ENCODE results near the gene EBF3. TPM values are rescaled to one million over a fixed set of nuclear protein-coding genes. Genes with fewer than 3 reads are reported as not detected.

The EBF3 gene
- total RNA-seq, 1 experiment from 2014 or later: 0.24 TPM

DNA sequence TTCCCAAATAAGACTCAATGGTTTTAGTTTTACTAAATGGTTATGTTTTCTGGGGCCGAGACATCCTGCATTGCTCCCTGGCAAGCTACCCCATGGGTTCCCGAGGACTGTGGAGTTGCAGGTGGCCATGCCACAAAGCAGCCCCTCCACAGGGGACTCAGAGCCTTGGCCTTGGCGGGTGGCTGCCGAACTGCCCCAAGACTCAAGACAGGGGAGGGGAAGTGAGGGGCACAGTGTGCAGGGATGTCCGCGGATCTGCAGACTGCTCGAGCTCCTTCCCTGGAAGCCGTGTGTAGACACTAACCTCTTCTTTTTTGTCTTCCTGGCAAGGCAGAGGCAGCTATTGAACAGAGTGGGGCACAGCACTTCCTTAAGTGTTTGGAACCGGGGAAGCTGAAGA is 154.6 kb downstream of the EBF3 start:
- DNase-seq (ENCODE audit: low spot score): no peak
- in situ Hi-C loops (cut with HindIII; ENCODE audit: low sequenced_read_pairs): no loop called here

DNA sequence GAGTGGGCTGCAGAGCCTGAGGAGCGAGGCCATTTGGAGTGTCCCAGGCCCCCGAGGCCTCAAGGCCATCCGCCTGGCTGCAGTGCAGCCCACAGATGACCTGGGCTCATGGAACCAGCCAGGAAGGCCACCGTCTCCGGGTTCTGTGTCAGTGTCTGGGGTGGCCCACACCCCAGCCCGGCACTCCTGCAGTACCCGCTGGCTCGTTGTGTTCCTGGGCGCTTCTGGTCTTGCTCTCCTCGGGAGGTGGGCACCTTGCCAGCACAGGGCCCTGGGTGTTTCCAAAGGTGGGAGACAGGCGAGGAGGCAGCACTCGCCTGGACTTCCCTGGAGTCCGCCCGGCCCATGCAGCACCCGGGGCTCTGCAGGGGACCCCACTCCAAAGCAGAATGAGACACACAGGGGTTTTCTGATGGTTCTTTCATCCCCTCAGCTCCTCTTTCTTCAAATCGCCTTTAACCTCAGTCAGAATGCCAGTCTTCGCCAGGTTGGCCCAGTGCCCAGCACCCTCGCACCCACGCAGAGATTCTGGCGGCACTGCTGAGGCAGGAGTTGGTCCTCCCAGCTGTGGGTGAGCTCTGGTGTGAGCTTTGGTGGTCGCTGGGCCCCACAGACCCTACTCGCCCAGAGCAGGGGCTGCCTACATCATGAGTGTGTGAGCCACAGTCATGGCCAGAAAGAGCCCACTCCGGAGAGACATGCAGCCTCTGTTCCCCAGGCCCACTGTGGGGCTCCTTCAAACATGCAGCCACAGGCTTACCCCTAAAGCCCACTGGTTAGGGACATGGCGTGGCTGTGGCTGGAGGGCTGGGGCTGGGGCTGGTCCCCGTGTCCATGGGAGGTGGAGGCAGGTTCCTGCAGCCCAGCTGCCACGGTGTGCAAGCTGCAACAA is 155.7 kb downstream of the EBF3 start:
- in situ Hi-C loops (cut with HindIII; ENCODE audit: low sequenced_read_pairs): no loop called here
- no peak for DNase-seq (ENCODE audit: low spot score)

DNA sequence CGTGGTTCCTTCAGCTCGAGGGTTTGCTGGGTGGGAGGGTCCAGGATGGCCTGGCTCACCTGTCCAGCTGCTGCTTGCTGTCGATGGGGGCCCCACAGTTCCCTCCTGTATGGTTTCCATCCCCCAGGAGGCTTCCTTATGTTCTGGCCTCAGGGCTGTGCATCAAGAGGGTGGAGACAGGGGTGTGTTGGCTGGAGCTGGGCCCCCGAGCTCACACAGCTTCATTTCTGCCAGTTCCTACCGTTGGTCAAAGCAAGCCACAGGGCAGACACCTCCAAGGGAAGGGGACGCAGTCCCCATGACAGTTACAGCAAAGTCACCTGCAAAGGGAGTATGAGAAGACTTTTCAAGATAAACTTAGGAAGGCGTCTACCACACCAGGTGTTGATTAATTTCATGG is 156.9 kb downstream of the EBF3 start:
- DNase-seq (ENCODE audit: low spot score): no peak
- in situ Hi-C loops (cut with HindIII; ENCODE audit: low sequenced_read_pairs): no loop called here

DNA sequence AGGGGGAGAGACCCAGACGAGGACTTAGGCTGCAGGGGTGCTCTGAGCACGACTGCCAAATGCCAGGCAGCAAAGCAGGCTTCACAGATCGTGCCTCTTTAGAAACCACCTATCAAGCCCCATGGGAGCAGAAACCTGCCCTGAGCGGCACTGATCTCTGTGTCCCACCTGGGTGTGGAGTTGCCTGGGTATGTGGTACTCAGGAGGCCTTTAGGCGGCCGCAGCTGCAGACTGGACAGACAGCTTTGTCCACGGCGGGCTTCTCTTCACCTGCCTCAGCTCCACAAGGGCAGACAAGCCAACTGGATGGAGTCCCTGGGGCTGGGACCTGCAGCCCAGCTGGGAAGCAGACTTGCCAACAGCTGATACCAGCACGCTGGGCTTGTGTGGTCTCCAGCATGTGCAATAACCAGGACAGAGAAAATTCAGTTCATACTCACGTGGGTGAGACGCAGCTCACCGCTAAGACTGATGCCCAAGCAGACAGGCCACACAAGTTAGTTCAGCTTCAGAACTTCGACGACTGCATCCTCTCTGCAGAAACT is 163.2 kb downstream of the EBF3 start:
- no peak for DNase-seq (ENCODE audit: low spot score)
- in situ Hi-C loops (cut with HindIII; ENCODE audit: low sequenced_read_pairs): no loop called here

DNA sequence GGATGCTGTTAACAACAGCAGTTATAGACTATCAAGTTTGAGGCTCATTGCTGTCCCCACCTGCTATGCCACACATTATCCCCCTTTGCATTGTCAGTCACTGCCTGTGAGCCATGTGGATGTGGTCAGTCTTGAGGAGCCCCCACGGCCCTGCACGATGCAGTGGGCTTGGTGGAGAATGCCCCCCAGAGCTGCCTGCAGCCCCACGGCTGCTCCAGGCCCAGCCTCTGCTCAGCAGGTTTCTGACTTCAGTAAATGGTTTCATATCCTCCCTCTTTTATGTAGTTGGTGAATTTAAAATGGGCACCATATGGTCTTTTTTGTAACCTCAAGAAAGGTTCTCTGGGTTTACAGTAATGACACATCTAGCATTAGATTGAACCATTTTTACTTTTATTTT is 164.1 kb downstream of the EBF3 start:
- DNase-seq (ENCODE audit: low spot score): no peak
- in situ Hi-C loops (cut with HindIII; ENCODE audit: low sequenced_read_pairs): no loop called here

DNA sequence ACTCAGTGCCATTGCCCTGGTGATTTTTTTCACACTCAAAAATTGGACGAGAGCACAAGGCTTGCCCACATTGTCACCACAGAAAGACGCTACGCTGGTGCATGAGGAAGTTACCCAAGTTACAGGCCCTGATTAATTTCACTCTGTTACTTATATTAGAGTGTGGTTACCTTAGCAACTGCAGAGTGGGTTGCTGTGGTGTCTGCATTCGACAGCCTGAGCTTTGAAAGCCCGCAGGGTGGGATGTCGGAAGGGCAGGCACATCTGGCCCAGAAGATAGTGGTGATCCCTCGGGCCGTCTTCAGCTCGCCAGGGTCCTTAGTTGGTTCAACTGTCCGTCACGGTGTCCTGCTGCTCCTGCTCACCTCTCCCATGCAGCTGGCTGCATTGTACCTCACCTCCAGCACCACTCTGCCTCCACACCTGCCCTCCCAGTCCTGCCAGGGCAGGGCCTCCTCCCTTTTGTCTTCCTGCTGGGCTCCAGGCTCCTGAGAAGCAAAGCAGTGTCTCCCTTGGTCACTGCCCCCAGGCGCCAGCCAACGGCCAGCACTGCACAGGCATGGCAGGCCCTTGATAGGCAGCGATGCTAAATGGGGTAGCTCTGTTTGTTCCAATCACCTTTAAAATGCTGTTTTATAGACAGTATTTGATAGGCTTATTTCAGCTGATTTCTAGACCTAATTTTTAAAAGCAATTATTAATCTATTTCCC is 167.2 kb downstream of the EBF3 start:
- in situ Hi-C loops (cut with HindIII; ENCODE audit: low sequenced_read_pairs): no loop called here

DNA sequence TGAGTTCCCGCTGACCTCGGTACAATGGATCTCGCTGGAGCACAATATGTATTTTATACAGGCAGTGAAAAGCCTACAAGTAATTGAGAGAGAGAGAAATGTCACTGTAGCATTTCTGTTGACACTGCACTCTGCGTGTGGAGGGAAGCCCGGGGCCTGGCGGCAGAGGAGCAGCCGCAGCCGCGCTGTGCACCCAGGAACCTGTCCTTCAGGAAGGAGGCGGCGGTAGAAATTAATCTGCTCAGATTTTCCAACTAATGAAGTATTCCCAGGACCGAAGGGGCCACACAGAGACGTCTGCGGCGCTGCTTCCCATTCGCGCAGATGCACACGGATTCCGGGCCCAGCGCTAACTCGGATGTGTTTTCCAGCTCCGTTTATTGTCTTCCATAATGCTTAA is 170.1 kb downstream of the EBF3 start:
- in situ Hi-C loops (cut with HindIII; ENCODE audit: low sequenced_read_pairs): no loop called here
- no peak for DNase-seq (ENCODE audit: low spot score)

More for the DNA sequence above, 167.2 kb downstream of the EBF3 start:
- no peak for DNase-seq (ENCODE audit: low spot score)

DNA sequence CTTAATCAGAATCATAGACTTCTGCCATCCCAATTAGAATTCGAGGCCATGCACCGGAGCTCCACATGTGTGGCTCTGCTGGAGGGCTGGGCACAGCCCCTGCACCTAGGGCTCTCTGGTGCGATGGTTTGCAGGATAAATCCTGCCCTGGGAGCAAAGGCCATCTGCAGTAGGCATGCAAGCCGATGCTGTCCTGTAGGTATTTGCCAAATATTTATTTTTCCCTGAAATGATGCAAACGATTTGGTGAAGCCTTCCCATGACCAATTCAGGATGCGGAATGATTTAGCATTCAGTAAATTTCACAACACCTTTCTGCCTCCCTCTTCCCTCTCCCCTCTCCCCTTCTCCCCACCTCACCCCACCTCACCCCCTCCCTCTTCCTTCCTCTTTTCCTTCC is 170.6 kb downstream of the EBF3 start:
- DNase-seq (ENCODE audit: low spot score): no peak
- in situ Hi-C loops (cut with HindIII; ENCODE audit: low sequenced_read_pairs): no loop called here

DNA sequence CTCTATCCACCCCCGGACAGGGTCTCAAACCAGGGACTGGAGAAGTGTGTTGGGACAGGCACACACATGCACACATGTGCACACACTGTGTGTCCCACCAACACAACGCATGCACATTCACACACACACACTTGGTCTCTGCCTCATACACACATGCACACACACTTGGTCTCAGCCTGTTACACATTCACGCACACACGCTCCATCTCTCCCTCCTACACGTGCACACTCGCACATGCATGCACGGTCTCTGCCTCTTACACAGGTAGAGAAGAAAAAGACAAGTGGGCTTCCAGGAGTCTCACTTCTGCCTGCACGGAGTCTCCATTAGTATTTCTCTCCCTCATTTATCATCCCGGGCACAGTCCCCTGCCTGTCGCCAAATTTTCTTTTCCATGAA is 171.2 kb downstream of the EBF3 start:
- no peak for DNase-seq (ENCODE audit: low spot score)
- in situ Hi-C loops (cut with HindIII; ENCODE audit: low sequenced_read_pairs): no loop called here

DNA sequence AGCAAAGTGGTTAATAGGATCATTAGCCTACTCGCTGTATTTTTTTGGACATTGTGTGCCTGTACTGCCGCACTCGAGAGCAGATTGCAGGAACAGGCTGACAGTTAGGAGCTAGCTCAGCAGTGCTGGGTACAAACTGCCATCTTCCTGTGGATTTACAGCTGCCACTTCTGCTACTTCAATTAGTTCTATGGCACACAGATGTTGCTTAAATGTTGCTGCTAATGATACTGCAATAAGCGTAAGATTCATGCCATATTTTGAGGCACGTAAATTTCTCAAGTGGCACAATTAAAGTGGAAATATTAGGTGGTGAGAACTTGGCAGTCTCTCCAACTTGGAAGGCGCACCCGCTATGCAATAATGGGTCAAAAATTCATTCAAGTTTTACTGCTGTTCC is 171.9 kb downstream of the EBF3 start:
- in situ Hi-C loops (cut with HindIII; ENCODE audit: low sequenced_read_pairs): no loop called here
- DNase-seq (ENCODE audit: low spot score): peak; percentile 15

DNA sequence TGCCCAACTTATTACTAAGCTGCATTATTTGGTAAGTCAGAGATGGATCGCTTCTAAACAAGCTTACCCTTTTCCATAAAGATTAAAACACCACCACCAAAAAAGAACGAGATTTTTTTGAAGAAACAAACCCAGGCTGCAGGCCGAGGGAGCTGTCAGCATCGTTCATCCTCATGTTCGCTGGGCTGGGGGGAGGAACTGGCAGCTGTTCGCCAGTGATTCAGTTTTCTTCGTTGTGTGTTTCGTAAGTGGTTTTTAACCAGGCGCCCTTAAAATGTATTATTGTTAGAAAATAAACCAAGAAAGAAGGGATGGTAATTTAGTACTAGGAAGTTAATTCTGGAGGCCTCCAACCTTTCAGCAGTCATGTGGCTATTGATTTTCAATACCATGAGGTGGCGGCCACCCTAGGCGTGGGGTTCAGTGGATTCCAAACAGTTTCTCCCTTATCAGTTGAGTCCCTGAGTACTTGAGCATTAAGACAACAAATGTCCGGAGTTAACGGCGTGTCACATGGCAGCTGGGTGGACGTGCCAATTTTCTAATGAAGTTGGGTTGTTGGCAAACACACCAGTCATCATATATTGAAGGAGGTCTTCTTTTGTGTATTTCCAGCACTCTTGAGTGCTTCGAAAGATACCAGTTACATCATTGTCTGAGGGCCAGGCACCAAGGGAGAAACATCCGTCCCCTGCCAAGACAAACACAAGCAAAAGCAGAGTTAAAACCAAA is 173.2 kb downstream of the EBF3 start:
- no peak for DNase-seq (ENCODE audit: low spot score)

DNA sequence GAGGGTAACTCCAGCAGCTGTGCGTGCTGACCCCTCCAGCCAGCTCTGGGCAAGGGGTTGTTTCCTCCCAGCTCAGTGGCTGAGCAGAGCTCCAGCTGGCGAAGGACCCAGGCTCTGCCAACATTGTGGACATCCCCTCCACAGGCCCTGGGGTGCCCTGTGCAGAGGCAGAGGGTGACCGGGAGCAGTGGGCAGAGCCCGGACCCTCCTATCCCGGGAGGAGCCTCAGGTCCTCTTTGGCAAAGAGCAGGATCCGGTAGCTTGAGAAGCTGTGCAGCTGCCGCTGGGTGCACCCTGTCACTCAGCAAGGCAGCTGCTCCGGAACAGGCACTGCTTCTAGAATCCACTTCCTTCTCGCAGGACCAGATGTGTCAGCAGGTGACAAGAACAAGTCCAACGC is 175.9 kb downstream of the EBF3 start:
- in situ Hi-C loops (cut with HindIII; ENCODE audit: low sequenced_read_pairs): no loop called here
- DNase-seq (ENCODE audit: low spot score): no peak

More for the DNA sequence above, 173.2 kb downstream of the EBF3 start:
- in situ Hi-C loops (cut with HindIII; ENCODE audit: low sequenced_read_pairs): no loop called here

DNA sequence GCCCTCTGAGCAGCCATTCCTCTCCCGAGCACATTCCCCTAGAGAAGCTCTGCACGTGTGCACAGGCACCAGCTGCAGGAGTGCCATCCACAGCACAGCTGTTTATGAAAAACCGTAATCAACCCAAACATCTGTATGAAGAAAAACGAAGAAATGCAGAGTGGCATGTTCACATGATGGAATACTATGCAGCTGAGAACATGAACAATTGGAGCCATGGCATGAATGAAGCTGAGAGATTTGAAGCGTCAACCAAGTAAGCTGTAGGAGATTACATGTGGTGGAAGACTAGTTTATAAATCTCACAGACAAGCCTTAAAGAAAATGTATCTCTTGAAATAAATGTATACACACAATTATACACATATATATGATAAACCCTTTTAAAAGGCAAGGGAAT is 176.5 kb downstream of the EBF3 start:
- no peak for DNase-seq (ENCODE audit: low spot score)
- in situ Hi-C loops (cut with HindIII; ENCODE audit: low sequenced_read_pairs): no loop called here

DNA sequence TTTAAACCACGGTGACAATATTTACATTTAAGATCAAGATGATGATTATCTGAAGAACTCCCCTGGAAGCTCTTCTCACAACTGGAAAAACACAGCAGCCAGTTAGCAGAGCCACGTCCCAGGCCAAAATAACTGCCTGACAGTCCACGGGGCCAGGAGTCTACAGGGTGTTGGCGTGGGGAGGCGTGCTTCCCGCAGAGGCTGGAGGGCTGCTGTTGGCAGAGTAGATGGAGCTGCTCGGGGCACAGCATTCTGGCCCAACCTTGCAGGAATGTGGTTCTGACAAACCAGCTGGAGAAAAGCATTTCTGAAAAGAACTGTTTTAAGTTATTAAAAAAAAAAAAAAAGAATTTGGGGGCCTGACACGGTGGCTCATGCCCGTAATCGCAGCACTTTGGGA is 177.9 kb downstream of the EBF3 start:
- in situ Hi-C loops (cut with HindIII; ENCODE audit: low sequenced_read_pairs): no loop called here
- no peak for DNase-seq (ENCODE audit: low spot score)

DNA sequence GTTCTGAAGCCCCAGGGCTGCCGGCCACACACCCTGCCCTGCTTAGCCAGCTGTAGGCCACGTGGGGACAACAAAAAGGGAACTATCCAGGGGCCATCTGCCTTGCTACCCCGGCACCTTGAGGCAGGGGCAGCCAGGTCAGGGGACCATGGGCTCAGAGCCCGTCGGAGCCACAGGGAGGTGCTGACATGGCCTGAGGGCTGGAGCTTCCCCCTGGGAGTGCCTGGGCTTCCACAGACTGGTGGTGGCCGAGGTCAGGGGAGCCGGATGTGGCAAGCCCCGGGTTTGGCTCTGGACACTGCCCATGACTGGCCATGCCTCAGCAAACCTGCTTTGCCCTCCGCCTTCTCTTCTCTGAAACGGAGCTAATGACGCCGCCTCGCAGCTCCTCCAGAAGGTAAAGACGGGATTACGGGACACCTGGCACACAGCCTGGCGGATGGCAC is 178.5 kb downstream of the EBF3 start:
- DNase-seq (ENCODE audit: low spot score): no peak
- in situ Hi-C loops (cut with HindIII; ENCODE audit: low sequenced_read_pairs): no loop called here

Other genes starting within 250 kb of the EBF3 start
- 2.9 TPM in 1 of 2 replicates, not detected in the other for gene C10orf143, start 146.6 kb upstream of the EBF3 start, total RNA-seq (2014; rRNA removed; shearing (Covaris generic))
- gene GLRX3, start 172.1 kb upstream of the EBF3 start, total RNA-seq (2014; rRNA removed; shearing (Covaris generic)): 426 and 496 TPM in 2 replicates